Kidney (tissue), 14 donors: ENCODE results near the gene SURF2. TPM values are rescaled to one million over a fixed set of nuclear protein-coding genes. Genes with fewer than 3 reads are reported as not detected.

Source experiments
- DNase-seq, 5 donors: peaks; one replicate each; pipeline ENCODE4 v3.0.0-alpha.2; 2013 to 2020
- FAIRE-seq: peaks from 2 replicates; lab custom pipeline; 2012; peaks lifted over from hg19 to GRCh38; lab: Jason Lieb, UNC
- H3K27ac ChIP-seq, 2 donors: one replicate each; pipeline ENCODE4 v1.7.0; 2013; ENCODE audit warnings: low read depth in 2 of 2, low read length in 2 of 2, inconsistent platforms in 1 of 2
- H3K27me3 ChIP-seq: one replicate; pipeline ENCODE4 v1.7.1; 2013; ENCODE audit warnings: low read length, inconsistent platforms; ENCODE audit not compliant: control insufficient read depth, insufficient read depth
- H3K36me3 ChIP-seq, 3 donors: one replicate each; pipeline versions ENCODE4 v1.7.0 to v1.7.1; 2013; ENCODE audit warnings: low read length in 3 of 3, control low read depth in 1 of 3, inconsistent platforms in 1 of 3; ENCODE audit not compliant: insufficient read depth in 3 of 3, control insufficient read depth in 2 of 3
- H3K4me1 ChIP-seq, 3 donors: one replicate each; pipeline versions ENCODE4 v1.7.0 to v1.7.1; 2013; ENCODE audit warnings: low read length in 3 of 3, inconsistent platforms in 1 of 3, low read depth in 1 of 3; ENCODE audit not compliant: control insufficient read depth in 2 of 3, insufficient read depth in 2 of 3
- H3K4me3 ChIP-seq, 3 donors: one replicate each; pipeline versions ENCODE4 v1.7.0 to v1.8.1; 2013; ENCODE audit warnings: low read length in 3 of 3, control low read depth in 1 of 3, inconsistent platforms in 1 of 3
- H3K9ac ChIP-seq, 3 donors: one replicate each; pipeline versions ENCODE4 v1.7.0 to v1.7.1; 2013; ENCODE audit warnings: low read length in 3 of 3, control low read depth in 1 of 3, inconsistent platforms in 1 of 3
- H3K9me3 ChIP-seq, 3 donors: one replicate each; pipeline versions ENCODE4 v1.7.0 to v1.7.1; 2013; ENCODE audit warnings: low read length in 3 of 3, control low read depth in 1 of 3, inconsistent platforms in 1 of 3; ENCODE audit not compliant: control insufficient read depth in 2 of 3, insufficient read depth in 1 of 3
- intact Hi-C: fragments of 100-400 bp; cut with DNase I; formaldehyde crosslinking; loops from one replicate; pipeline ENCODE4 v1.11.1; 2022
- polyA plus RNA-seq: library from polyadenylated mRNA; stranded (reverse); fragments of 350-450 nt; fragmentation: Illumina TruSeq; extraction: RNeasy Lipid Tissue Mini Kit (QIAGEN cat#74804); gene quantifications from one replicate; pipeline ENCODE4 v1.2.3, GENCODE V29; 2014; ENCODE audit warnings: low read depth, low replicate concordance; ENCODE audit not compliant: insufficient read depth
- total RNA-seq: library from RNA; stranded (reverse); fragmentation: NEBNext Ultra II Directional; extraction: Animal tissue kit (Norgen Biotek cat#: 25700); gene quantifications from one replicate; pipeline ENCODE4 v1.2.1, GENCODE V29; 2021
- TF ChIP-seq, protein P1 (sequence below): IDR thresholded peaks from 3 replicates; pipeline ENCODE4 v1.5.1; 2012; ENCODE audit warnings: mild to moderate bottlenecking, moderate library complexity, borderline replicate concordance; ENCODE audit not compliant: insufficient read depth; ENCODE audit errors: extremely low read depth
- donor health status: control.
- donor health status: control.
- donor health status: control.
- donor health status: control.
- donor health status: control.
- donor health status: DM: yes; HTN: yes; CAD: no.
- donor health status: Normal renal cell carcinoma (clear cell type).

The SURF2 gene
- total and polyA plus RNA-seq, 2 donors from 2014 or later, result 23.5 to 61.2 TPM

GRCh38 chr9:133359399-133360175, 3.2 kb downstream of the SURF2 start:
- TF ChIP-seq, protein P1, sequence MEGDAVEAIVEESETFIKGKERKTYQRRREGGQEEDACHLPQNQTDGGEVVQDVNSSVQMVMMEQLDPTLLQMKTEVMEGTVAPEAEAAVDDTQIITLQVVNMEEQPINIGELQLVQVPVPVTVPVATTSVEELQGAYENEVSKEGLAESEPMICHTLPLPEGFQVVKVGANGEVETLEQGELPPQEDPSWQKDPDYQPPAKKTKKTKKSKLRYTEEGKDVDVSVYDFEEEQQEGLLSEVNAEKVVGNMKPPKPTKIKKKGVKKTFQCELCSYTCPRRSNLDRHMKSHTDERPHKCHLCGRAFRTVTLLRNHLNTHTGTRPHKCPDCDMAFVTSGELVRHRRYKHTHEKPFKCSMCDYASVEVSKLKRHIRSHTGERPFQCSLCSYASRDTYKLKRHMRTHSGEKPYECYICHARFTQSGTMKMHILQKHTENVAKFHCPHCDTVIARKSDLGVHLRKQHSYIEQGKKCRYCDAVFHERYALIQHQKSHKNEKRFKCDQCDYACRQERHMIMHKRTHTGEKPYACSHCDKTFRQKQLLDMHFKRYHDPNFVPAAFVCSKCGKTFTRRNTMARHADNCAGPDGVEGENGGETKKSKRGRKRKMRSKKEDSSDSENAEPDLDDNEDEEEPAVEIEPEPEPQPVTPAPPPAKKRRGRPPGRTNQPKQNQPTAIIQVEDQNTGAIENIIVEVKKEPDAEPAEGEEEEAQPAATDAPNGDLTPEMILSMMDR, result peak; percentile 34
- Histone ChIP-seq H3K9ac (no peak overlapping the region), H3K27ac (no peak overlapping the region), H3K4me1 (peaks cover 0 to 37% (median 4%) of the 10 kb centered on the region in 3 donors), H3K9me3 (no peaks in the 10 kb centered on the region), H3K27me3 (no peaks in the 10 kb centered on the region), H3K4me3 (no peak overlapping the region), H3K36me3 (peaks cover 5 to 35% (median 15%) of the 10 kb centered on the region in 3 donors)
- DNase-seq (peak in 2 of 5 donors; percentile 34 to 51), FAIRE-seq (no peak)
- intact Hi-C loops, result no loop called here

DNA sequence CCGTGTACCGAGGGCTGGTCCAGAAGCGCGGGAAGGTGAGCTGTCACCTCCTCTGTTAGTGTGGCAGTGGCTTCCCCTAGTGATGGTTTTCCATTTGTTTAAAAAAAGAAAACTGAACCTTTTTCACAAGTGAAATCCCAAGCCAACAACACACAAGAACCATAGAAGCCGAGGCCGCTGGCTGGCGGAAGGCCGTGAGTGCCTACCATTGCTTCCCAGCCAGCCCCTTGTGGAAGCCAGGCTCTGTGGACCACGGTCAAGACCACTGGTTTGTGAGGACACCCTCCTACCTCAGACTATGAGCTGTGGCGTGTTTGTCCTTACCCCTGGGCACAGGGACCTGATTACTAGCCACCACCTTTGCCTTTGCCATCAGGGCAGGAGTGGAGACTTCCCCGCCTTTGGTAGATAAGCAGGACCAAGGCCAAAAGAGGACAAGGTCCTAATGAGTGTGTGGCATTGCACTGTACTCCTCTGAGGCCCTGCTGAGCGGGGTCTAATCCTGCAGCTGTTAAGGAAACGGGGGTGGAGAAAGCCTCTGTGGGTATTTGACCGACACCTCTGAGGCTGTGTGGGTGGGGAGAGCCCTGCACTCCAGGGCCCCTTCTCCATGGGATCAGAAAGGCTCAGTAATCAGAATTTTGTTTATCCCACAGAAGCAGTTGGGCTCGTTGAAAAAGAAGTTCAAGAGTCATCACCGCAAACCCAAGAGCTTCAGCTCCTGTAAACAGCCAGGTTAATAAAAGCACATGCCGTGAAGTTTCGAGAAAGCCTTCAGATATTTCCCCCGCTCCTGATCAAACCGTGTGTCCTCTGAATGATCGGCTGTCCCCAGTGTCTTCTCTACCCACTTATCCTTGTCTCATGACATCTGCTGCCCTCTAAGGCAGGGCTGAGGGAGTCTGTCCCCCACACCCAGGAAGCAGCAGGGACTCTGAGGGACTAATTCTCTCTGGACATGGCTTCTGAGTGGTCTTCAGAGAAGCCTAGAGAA, 4.3 kb downstream of the SURF2 start:
- peaks cover 3 to 35% (median 14%) of the 10 kb centered on the region in 3 donors for H3K4me1 ChIP-seq
- intact Hi-C loops, result no loop called here
- peaks cover 7 to 44% (median 16%) of the 10 kb centered on the region in 3 donors for H3K36me3 ChIP-seq
- TF ChIP-seq, protein P1, result no peak
- DNase-seq (no peak), FAIRE-seq (no peak)
- H3K27ac ChIP-seq, result no peak overlapping the region
- no peaks in the 10 kb centered on the region for H3K27me3 ChIP-seq
- no peaks in the 10 kb centered on the region for H3K9me3 ChIP-seq
- H3K4me3 ChIP-seq, result no peak overlapping the region
- peak overlapping the region in 1 of 3 donors; percentile 13 for H3K9ac ChIP-seq

DNA sequence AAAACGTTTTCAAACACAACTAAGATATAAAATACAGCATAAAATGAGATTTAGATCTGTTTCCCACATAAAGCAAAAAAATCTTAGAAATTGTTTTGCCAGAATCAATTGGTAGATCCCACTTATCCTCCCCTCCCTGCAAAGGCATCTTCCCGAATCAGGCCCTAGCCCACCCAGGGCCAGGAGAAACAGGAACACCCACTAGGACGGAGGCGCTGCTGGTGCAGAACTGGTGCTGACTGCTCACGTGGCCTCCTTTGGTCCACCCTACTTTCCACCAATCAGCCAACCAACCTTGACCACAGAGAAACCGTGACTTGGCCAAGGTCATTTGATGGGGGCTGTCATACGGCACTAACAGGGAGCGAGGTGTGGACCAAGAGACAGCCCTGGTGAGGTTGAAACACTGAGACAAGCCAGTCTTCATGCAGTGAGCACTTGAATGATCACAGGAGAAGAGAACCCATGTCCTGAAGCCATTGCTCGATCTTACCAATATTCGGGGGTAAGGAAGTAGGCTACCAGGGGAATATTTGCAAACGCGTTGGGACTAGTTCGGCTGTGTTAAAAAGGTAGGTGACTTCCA, 5.2 kb downstream of the SURF2 start:
- TF ChIP-seq, protein P1, result no peak
- FAIRE-seq, result no peak

More for the DNA sequence above, 5.2 kb downstream of the SURF2 start:
- DNase-seq, result no peak
- H3K4me1 ChIP-seq, result peaks cover 3 to 35% (median 21%) of the 10 kb centered on the region in 3 donors
- peaks cover 7 to 52% (median 24%) of the 10 kb centered on the region in 3 donors for H3K36me3 ChIP-seq
- intact Hi-C loops, result no loop called here
- H3K27ac ChIP-seq, result peak overlapping the region; percentile 4 to 55
- no peak overlapping the region for H3K4me3 ChIP-seq
- no peaks in the 10 kb centered on the region for H3K9me3 ChIP-seq
- H3K27me3 ChIP-seq, result no peaks in the 10 kb centered on the region
- H3K9ac ChIP-seq, result peak overlapping the region in 1 of 3 donors; percentile 44
